ENCODE data around the gene RIMBP2. TPM values are rescaled to one million over a fixed set of nuclear protein-coding genes. Genes with fewer than 3 reads are reported as not detected.

Gene RIMBP2
- total RNA-seq, 3 donors from 2014 or later: 2.3 to 5.9 (median 5.4) TPM

DNA sequence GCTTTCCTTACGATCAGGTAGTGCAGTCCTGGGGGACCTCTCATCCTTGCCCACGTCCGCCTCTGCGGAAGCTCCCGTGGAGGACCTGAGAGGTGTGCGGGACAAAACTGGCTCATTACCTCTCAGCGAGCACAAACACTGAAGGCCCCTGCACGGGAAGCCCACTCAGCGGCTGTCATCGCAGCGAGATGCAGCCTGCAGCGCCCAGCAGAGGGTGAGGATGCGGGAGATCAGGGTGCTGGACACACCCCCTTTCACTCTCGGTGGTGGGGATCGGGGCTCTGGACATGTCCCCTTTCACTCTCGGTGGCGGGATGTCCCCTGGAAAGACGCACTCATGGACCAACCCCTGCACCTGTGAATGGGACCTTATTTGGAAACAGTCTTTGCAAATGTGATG lies 266.8 kb downstream of the RIMBP2 start:
- intact Hi-C loops (cut with DNase I, micrococcal nuclease): no loop called here
- ATAC-seq (no peak), DNase-seq (no peak)
- TF ChIP-seq, protein P1, sequence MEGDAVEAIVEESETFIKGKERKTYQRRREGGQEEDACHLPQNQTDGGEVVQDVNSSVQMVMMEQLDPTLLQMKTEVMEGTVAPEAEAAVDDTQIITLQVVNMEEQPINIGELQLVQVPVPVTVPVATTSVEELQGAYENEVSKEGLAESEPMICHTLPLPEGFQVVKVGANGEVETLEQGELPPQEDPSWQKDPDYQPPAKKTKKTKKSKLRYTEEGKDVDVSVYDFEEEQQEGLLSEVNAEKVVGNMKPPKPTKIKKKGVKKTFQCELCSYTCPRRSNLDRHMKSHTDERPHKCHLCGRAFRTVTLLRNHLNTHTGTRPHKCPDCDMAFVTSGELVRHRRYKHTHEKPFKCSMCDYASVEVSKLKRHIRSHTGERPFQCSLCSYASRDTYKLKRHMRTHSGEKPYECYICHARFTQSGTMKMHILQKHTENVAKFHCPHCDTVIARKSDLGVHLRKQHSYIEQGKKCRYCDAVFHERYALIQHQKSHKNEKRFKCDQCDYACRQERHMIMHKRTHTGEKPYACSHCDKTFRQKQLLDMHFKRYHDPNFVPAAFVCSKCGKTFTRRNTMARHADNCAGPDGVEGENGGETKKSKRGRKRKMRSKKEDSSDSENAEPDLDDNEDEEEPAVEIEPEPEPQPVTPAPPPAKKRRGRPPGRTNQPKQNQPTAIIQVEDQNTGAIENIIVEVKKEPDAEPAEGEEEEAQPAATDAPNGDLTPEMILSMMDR (IDR thresholded peaks at IDR 0.05): no peak
- no peak overlapping the region for H3K4me3 ChIP-seq
- no peaks in the 10 kb centered on the region for H3K9me3 ChIP-seq
- H3K36me3 ChIP-seq (ENCODE audit: low read depth): no peaks in the 10 kb centered on the region
- H3K4me1 ChIP-seq (ENCODE audit: low read depth): no peaks in the 10 kb centered on the region

DNA sequence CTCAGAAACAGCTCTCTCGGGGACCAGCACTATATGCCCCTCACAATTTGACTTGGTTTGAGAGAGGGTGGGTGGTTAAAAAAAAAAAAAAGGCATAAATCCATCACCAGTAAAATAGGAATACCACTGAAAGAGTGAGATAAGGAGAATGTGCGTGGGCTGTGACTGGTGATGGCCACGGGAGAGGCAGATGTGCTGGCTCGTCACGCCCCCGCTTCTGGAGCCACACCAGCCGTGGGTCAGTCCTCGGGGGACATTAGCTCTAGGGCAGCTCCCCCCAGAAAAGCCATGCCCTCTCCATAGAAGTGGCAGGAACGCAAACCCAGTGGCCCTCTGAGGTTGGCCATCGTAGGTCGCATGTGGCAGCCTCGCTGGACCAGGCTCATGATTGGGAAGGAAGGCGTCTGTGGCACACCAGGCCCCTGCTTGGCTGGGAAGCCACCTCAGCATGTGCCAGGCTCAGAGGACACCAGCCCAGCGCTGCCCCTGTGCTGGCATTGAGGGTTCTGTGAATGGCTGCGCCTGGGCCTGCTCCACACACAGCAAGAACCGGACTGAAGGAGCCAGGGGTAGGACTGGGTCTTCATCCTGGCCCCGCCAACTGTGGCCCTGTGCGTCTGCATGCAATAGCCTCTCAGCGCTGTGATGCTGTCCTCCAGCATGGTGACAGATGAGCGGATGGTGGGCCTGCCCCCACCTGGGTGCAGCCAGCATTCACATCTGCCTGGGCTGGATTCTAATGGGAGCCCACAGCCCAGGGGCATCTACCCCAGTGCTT lies 267.9 kb downstream of the RIMBP2 start:
- no peak overlapping the region for H3K4me3 ChIP-seq
- TF ChIP-seq, protein P1 (IDR thresholded peaks at IDR 0.05): no peak
- no peaks in the 10 kb centered on the region for H3K4me1 ChIP-seq (ENCODE audit: low read depth)
- H3K9me3 ChIP-seq: no peaks in the 10 kb centered on the region
- ATAC-seq (no peak), DNase-seq (peak in 1 of 3 donors; percentile 37)
- intact Hi-C loops (cut with DNase I, micrococcal nuclease): no loop called here
- H3K36me3 ChIP-seq (ENCODE audit: low read depth): no peaks in the 10 kb centered on the region

DNA sequence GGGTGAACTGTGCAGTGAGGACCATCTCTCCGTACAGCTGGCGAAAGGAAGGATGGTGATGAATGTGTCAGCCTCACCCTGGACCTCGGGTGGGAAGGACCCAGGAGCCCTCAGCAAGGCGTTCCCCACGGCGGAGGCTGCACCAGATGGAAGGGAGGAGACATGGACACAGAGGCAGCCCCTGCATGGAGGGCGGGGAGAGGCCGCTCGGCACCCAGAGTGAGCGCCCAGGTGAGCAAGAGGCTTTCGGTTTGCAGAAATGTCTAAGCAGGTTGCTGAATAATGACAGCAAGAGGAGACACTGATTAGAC lies 268.5 kb downstream of the RIMBP2 start:
- Histone ChIP-seq H3K9me3 (no peaks in the 10 kb centered on the region), H3K4me1 (ENCODE audit: low read depth) (no peaks in the 10 kb centered on the region), H3K36me3 (ENCODE audit: low read depth) (no peaks in the 10 kb centered on the region), H3K4me3 (no peak overlapping the region)
- ATAC-seq (no peak), DNase-seq (peak in 1 of 3 donors; percentile 11)
- TF ChIP-seq, protein P1 (IDR thresholded peaks at IDR 0.05): no peak
- intact Hi-C loops (cut with DNase I, micrococcal nuclease): no loop called here

DNA sequence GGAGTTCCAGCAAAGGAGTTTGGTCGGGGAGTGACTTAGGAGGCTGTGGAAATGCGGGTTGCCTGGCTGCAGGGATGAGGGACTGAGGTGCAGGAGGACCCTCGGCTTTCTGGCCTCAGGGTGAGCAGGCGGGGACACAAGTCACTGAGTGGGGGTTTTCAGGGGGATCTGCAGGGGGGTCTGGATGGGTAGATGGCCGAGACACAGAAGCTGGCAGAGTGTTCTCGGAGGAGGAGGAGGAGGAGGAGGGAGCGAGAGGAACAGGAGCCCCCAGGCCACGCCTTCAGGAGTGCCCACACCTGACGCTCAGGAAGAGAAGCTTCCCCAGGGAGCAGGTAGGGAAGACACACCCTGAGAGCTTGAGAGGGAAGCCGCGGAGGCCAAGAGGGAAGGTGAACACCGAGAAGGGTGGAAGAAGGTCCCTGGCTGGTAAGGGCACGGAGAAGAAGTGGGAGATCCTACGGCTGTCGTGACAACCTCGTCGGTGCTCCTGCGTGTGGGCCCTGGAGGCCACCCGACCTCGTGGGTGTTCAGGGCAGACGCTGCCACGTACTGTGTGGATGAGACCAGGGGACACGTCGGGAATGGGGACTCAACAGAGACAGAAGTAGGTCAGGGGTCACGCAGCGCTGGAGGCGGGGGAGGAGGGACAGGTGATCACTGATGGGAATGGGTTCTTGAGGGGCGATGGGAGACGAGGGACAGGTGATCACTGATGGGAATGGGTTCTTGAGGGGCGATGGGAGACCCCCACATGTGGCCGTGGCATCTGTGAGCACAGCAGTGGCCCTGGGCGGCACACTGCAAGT lies 269.0 kb downstream of the RIMBP2 start:
- no peak for DNase-seq
- Histone ChIP-seq H3K9me3 (no peaks in the 10 kb centered on the region), H3K4me1 (ENCODE audit: low read depth) (no peaks in the 10 kb centered on the region), H3K4me3 (no peak overlapping the region), H3K36me3 (ENCODE audit: low read depth) (no peaks in the 10 kb centered on the region)
- no peak for ATAC-seq
- intact Hi-C loops (cut with DNase I, micrococcal nuclease): no loop called here
- TF ChIP-seq, protein P1 (IDR thresholded peaks at IDR 0.05): no peak

DNA sequence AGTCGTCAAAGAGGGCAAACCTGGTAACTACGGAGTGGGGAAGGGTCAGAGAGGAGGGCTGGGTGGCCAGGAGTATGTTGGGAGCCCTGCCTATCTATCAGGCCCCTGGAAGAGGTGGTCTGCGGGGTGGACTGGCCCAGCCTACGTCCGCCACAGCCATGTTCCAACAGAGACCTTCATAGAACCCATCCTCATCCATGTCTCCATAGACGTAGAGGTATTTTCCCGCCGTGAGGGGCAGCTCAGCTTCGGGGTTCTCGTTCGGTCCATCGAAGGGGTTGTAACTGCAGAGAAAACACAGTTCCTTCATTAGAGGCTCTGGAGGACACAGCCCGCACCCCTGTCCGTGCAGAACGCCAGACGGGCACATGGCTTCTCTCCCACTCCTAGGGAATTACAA lies 271.1 kb downstream of the RIMBP2 start:
- ATAC-seq: no peak
- H3K36me3 ChIP-seq (ENCODE audit: low read depth): no peaks in the 10 kb centered on the region
- TF ChIP-seq, protein P1 (IDR thresholded peaks at IDR 0.05): no peak
- DNase-seq: peak in 1 of 3 donors; percentile 12
- no peak overlapping the region for H3K4me3 ChIP-seq
- intact Hi-C loops (cut with DNase I, micrococcal nuclease): no loop called here
- H3K9me3 ChIP-seq: no peaks in the 10 kb centered on the region
- H3K4me1 ChIP-seq (ENCODE audit: low read depth): no peaks in the 10 kb centered on the region

Data from mucosa of descending colon (tissue), 3 donors.